Myocyte (in vitro differentiated cells): ENCODE measurements around the gene CD83. TPM values are rescaled to one million over a fixed set of nuclear protein-coding genes. Genes with fewer than 3 reads are reported as not detected.

Source experiments
- DNase-seq: peaks from one replicate; pipeline ENCODE4 v3.0.0-alpha.2; 2012; ENCODE audit warnings: low read depth
- total RNA-seq: library from RNA; depleted of rRNA; stranded (reverse); fragments of >200 nt; gene quantifications from 2 replicates; pipeline ENCODE4 v1.2.3, GENCODE V29; 2014

CD83 gene
- total RNA-seq, 1 donor from 2014 or later = 0.37 TPM

DNA sequence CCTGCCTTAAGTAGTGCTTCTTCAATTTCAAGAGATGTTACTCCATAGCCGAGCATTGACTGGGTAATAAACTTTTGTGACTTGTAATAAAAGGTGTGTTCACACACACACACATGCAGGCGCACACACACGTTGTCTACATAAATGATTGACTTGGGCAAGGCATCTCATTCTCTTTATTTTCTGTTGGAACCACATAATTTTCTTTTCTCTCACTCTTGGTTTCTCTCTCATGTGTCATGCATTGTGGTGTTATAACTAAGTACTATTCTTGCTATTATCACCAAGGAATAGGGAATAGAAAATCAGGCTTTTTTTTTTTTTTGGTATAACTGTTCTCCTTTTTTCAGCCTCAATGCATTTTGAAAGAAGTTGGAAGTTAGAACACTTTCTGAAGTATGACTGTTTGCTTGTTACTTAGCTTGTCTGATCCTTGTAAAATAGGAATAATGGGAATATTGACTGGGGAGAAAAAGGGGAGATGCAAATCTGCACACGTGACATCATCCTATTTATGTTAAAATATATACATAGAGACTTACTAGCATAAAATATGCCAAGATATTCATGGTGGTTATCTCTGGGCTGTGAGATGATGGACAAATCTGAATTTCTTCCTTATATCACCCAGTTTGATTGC lies 26.1 kb upstream of the CD83 start:
- no peak for DNase-seq

DNA sequence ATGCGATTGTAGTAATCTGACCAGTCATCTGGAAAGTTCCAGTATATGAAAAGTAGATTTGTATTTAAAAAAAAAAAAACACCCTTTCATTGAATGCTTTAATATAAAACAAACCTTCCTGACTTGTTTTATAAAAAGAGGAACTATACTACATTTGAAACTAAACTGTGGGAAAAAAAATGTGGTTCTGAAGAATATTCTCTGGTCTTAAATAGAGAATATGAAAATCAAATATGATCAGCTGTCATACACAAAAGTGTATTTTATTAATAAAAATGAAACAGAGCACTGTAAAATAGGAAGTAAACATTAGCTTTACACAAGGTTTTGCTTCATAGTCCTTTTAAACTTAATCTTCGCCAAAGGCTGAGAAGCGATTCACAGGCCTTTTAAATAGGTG lies 25.3 kb upstream of the CD83 start:
- no peak for DNase-seq

DNA sequence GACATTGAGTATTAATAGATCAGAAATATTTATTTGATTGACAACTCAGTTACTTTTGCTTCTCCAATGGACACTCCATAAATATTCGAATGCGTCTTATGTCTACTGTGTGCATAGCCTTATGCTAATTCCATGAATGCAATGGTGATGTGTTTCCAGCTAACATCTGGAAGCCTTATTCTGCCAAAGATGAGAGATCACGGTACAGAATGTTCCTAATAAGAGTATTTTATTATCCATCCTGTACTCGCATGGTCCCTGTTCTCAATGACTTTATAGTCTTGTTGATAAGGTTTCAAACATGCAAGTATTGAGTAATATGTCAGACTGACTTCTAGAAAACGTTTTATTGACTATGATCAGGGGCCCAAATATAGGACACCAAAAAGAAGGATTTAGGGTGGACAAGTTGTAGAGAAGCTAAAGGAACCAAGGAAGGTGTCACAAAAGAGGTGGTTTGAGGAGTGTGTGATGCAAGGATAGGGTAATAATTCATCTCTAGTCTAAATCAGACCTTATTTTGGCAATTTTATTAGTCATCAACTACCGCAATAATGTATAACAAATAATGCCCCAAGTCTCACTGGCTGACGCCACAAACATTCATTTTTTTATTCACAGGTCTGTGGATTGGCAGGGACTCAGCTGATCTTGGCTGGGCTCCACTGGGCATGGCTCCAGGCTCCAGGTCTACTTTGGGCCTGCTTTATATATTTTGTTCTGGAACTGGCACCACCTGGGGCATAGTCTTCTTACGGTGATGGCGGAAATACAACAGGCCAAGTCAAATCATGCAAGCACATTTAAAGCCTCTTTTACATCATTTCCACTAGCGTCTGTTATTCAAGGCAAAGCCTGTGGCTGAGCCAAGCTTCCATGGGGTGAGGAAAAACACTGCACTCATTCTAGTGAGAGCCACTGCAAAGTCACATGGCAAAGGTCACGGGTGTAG lies 24.5 kb upstream of the CD83 start:
- DNase-seq = no peak

GRCh38 chr6:14094721-14095120 lies 22.9 kb upstream of the CD83 start:
- no peak for DNase-seq

DNA sequence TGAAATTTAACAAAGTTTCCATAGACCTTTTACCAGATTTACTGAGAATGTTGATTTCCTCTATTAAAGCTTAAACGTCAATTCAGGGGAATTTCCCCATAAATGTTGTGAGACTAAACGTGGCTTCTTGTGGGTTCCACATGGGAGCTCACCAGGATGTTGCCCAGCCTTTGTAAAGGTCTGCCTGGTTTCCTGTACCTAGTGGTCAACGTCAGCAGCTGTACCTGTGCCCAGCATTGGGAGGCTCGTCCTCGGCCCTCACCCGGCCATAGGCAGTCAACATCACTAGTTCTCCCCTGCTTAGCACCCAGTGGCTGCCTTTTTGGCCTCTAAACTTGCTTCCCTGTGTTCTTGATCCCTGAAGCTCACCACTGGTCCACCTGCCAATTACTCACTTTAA lies 22.1 kb upstream of the CD83 start:
- DNase-seq = no peak

DNA sequence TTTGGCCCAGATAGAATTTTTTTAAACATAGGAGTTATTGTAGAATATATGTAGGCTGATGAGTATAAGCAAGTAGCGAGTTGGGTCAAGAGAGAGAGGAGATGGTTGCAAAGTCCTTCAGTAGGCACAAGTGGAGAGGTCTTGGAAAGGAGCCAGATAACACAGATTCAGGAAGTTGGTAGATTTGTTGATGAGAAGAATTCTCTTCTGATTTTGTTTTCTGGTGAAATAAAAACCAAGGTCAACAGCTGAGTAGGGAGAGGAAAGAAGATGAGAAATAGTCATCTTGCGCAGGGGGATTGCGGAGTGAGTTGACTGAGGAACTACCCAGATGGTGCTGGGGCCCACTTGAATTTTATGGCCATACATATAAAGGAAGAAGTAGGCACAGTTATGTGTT lies 17.4 kb upstream of the CD83 start:
- DNase-seq = no peak

DNA sequence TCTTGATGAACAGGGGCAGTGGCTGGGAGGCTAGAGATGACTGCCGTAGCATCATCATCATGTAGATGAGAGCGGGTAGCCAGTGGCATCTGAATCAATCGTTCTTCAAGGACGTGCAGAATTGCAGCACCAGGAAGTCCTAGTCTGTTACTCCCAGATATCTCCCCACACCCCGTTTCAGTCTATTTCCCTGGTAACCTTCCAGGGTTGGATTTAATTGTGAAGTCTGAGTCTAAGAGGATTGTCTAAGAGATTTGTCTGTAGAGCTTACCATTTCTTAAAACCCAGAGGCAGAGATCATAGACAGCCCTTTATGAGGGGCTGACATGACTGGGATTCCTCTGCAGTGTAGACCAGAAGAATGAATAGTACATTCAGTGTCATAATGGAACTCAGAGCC lies 16.6 kb upstream of the CD83 start:
- DNase-seq = no peak

GRCh38 chr6:14102383-14102782 lies 15.2 kb upstream of the CD83 start:
- no peak for DNase-seq

DNA sequence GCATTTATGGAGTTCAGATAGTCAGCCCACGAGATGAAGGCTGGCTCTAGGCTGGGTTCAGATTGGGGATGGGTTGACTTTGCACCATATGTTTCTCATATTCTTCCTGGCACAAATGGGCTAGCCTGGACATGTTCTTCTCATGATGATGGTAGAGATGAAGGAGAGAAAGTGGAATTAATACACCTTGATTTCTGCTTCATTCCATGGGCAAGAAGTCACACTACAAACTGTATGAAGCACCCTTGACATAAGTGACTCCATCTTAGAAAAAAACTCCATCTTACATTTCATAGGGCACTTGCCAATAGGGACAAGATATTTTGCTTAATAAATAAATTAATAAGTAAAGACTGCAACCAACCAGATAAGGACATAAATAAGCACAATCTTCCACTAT lies 12.0 kb upstream of the CD83 start:
- DNase-seq = no peak

DNA sequence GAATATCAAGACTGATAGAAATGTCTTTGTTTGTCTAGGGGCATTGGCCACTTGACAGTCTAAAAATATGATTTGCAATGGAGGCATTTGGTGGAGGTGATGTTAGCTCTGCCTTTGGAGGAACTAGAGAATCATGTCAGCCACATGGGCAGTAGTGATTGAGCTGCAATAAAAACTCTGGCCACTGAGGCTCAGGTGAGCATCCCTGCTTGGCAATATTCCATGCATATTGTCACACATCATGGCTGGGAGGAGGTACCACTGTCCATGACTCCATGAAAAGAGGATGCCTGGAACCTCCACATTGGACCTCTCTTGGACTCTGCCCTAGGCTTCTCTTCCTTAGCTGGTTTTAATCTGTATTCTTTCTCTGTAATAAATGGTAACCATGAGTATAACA lies 10.6 kb upstream of the CD83 start:
- no peak for DNase-seq

GRCh38 chr6:14107711-14108494 lies 9.7 kb upstream of the CD83 start:
- no peak for DNase-seq

DNA sequence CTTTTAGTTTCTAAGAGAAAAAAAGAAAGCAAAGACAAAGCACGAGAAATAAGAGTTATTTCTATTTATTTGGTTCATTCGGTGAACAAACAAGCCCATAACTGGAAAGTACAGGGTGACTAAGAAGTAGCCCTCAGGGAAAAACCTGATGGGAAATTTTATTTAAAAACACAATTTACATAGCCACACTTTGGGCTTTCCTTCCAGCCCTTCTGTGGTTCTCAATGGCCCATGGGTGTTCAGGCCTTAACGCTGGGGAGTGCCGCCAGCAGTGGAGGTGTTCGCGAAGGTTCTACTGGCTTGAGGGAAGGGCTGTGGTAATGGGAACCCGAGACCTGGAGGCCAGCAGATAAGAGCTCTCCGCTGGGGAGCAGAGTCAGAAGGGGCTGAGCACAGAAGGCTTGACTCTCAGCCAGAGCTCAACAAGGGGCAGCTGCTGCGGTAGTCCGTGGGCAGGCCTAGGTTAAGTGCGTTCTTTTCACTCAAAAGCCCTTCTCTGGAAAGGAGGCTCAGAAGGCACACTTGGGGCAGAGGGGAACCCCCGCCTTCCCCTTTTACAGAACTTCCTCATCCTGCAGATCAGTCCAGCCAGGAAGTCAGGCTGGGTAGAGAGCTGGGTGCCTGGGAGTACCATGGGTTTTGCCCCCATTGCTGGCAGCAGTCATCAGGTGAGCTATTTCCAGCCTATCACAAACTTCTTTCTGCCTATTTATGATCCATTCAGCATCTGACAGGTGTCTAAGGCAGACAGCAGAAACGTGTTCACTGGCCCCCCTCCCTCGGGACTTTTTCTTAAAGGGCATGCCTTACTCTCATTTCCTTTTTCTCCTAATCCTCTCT lies 8.8 kb upstream of the CD83 start:
- peak; percentile 19 for DNase-seq

GRCh38 chr6:14109411-14109826 lies 8.2 kb upstream of the CD83 start:
- no peak for DNase-seq

GRCh38 chr6:14110001-14110818 lies 7.4 kb upstream of the CD83 start:
- no peak for DNase-seq

DNA sequence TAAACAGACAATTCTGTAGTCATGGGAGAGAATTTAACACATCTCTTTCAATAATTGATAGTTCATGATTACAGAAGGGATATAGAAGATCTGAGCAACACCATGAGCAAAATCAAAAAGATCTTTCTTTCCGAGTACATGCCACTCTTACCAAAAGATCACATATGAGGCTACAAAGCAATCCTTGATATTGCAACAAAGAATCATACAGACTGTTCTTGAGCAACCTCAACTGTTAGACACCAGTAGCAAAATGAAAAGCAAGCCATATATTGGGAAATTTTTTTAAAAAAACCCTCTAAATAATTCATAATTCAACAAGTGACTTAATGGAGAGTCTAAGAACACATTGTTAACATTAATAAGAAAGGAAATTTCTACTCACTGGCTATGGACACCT lies 3.6 kb upstream of the CD83 start:
- no peak for DNase-seq

DNA sequence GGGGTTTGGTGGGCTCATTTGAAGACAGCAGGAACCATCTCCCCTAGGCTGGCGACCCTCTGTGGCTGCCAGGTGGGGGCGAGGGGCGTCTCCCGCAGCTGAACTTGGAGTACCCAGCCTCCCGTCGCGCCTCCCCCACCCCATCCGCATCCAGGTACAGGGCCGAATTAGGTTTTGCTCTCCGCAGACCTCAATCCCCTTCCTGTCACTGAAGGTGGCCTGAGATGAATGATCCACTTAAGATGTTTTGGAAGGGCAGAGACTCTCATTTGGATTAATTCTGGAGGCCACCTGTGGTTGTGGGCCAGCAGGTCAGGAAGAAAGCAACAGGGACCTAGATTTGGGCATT lies 493 bp downstream of the CD83 start:
- no peak for DNase-seq

DNA sequence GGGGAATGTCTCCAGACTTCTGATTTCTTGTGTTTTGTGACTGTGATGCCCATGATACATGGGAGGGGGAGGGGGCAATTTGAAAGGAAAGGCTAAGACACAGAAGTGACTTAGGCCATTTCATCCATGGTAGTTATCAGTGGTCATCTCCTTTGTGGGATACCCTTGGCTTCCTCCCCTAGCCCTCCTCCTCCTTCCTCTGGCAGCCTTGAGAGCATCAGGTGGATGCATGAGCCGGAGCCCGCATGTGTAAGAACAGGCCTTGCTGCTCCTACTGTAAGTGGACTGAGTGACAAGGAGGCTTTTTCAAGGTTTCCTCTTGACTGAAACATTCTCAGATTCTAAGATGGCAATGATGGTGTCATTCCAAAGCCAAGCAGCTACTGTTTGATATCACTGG lies 874 bp downstream of the CD83 start:
- no peak for DNase-seq

DNA sequence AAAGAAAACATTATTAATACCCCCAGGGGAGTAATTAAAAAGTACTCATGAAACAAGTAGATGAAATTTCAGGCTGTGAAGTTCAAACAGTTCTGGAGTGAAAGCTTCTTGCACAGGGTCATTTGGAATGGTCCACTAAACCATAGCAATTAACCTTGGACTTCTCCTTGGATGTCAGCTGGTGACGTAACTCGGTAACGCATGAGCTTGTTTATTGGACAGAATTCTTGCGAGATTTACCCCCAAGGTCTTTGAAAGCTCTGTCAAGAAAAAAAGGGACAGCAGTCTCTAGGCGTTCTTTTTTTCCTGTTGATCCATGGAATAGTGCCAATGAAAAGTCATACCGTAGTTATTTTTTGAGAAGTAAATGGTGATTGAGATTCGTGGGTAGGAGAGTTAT lies 2.2 kb downstream of the CD83 start:
- DNase-seq = no peak

GRCh38 chr6:14120546-14120945 lies 3.0 kb downstream of the CD83 start:
- DNase-seq = no peak

DNA sequence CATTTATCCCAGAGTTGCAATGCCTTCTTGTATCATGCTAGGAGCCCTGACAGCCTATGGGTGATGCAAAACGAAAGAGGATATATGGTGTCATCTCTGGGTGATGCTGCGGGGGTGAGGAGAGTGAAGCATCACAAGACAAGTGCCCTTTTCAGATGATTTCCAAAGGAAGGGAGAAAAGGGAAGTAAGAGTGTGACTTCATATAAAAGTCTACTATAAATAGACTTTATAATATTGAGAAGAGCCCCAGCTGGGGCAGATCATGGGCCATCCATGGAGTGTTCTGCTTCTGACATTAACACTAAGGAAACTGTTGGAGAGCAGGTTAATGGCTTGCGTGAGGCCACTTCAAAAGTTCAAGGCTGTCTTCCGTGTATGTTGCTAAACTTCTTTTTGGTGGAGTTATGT lies 4.4 kb downstream of the CD83 start:
- no peak for DNase-seq
